AG09319 (cell line): ENCODE measurements around the gene LMOD2.

ENCODE experiments used
- DNase-seq: peaks from one replicate; pipeline ENCODE4 v3.0.0-alpha.2; 2010; ENCODE audit warnings: low read depth; ENCODE audit errors: extremely low read depth
- TF ChIP-seq, protein P1 (sequence below): IDR thresholded peaks from 2 replicates; pipeline ENCODE4 v1.5.1; 2011; ENCODE audit warnings: low read depth, mild to moderate bottlenecking, inconsistent platforms, low read length, moderate library complexity

The LMOD2 gene

DNA sequence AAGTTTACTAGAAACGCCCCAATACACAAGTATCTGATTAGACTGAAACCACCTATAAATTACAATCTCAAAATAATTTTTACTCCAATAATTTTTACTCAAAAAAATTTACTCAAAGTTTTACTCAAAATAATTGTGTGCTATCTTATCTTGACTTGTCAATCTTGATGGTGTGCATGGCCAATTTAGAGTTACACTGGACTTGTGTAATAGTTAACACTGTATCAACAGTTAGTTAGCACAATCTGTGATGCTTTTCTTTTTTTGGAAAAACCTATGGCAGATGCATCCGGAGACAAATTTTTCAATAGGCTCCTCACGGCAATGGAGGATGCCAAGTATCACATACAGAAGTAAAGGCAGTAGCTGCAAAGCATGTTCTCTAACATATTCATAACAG is 24.9 kb downstream of the LMOD2 start:
- no peak for DNase-seq
- TF ChIP-seq, protein P1, sequence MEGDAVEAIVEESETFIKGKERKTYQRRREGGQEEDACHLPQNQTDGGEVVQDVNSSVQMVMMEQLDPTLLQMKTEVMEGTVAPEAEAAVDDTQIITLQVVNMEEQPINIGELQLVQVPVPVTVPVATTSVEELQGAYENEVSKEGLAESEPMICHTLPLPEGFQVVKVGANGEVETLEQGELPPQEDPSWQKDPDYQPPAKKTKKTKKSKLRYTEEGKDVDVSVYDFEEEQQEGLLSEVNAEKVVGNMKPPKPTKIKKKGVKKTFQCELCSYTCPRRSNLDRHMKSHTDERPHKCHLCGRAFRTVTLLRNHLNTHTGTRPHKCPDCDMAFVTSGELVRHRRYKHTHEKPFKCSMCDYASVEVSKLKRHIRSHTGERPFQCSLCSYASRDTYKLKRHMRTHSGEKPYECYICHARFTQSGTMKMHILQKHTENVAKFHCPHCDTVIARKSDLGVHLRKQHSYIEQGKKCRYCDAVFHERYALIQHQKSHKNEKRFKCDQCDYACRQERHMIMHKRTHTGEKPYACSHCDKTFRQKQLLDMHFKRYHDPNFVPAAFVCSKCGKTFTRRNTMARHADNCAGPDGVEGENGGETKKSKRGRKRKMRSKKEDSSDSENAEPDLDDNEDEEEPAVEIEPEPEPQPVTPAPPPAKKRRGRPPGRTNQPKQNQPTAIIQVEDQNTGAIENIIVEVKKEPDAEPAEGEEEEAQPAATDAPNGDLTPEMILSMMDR: no peak

DNA sequence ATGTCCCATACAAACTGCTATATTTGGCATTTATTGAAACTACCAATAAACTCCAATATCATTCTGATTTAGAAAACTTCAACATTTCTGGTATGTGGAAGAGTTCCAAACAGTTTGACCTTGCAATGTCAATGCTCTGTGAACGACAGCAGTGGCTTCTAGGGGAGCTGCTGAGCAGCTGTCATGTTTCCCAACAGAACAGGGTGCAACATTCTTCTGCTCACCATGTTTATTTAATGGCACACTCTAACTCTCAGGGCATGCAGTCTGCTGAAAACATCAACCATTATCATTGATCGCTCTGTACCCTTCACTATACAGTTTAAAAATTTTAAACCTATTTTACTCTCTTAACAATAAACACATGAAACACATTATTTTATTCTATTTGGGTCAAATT is 25.9 kb downstream of the LMOD2 start:
- DNase-seq: no peak
- TF ChIP-seq, protein P1: no peak

DNA sequence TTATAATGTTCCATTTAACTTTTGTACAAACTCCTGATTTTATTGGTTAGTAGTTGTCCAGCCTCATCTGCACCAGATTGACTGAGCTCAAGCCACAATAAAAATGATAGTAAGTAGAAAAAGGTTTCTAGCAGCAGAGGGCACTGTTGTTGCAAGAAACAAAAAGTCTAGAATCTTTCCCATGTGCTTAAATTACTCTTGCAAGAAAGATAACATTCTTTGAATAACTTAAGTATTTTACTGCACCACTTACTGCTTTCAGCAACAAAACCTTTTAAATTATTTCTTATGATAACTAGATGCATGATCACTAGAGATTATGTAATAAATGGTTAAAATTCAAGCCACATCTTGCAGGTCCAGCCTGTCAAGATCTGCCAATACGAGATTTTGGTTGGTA is 27.0 kb downstream of the LMOD2 start:
- peak; percentile 38 for DNase-seq
- TF ChIP-seq, protein P1: peak; percentile 55

DNA sequence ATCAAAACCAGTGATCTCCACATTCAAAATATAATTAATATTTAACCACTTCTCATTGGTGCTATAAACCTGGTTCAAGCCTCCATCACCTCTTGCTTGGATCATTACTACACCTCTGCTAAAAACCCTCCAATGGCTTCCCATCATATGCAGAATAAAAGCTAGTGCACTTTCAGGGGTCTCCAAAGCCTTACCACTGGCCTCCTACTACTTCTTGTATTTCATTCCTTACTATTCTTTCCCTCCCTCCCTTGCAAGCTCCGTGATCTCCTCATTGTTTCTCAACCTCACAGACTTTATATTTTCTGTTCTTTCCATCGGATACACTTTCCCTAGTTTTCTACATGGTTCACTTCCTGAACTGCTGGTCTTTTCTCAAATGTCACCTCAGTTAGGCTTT is 31.5 kb downstream of the LMOD2 start:
- no peak for DNase-seq
- TF ChIP-seq, protein P1: no peak

DNA sequence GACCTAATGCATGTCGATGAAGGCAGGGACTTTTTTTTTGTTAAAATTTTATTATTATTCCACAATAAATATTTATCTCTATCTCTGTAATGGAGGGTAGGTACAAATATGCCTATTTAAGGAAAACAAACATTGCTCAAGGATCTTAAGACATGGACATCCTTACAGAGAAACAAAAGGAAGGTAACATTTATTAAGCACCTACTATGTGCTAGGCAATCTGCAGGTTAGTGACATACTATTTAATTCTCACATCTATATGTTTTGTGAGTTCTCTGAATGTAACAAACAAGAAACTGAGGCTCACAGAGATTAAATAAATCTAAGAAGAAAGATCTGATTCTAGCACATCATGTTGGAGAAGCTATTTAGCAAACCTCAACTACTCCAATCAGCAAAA is 32.1 kb downstream of the LMOD2 start:
- no peak for DNase-seq
- TF ChIP-seq, protein P1: no peak

DNA sequence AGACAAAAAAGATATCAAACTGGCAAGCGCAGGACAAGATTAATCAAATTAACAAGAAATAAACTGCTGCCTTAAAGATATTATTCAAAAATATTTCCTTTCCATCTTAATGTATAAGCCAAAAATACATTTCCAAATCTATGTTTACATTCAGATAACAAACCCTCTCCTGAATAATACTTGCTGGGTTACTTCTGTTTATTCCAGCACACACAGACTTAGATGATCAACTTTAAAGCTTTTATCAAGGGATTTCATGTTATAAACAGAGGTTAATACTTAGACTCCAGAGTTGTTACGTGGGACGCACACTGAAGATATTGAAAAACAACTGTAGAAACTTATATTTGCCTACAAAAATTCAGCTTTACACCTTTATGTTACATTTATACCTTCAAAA is 33.6 kb downstream of the LMOD2 start:
- no peak for DNase-seq
- TF ChIP-seq, protein P1: no peak

DNA sequence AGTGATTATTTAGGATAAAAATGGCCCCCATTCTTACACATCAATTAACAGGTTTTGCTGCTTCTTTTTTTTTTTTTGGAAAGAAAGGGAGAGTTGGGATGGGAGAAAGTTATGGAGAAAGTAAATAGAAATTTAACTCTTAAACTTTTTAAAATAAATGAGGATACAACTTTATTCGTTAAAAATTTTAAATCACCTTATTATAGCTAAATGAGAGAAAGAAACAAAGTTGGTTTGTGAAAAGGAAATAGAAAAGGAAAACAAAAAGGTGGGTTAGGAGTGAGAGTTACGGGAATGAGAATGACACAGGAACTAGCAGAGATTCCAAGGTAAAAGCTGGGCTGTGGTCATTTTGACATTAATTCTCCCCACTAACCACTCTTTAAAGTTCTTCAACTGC is 34.9 kb downstream of the LMOD2 start:
- TF ChIP-seq, protein P1: no peak
- no peak for DNase-seq

DNA sequence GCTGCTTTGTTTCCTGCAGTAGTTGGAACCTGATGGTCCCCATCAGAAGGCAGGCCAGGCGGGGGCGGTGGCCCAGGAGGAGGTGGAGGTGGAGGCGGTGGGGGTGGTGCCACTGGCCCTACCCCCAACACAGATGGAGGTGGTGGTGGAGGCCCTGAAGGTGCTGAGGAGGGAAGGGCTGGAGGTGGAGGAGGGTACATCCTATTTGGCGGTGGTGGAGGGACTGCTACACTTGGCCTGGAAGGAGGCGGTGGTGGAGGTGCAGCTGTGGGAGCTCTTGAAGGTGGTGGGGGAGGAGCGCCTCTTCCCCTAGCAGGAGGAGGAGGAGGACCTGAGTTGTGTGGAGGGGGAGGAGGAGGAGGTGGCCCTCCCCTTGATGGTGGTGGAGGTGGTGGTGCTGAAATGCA is 36.8 kb downstream of the LMOD2 start:
- TF ChIP-seq, protein P1: no peak
- no peak for DNase-seq
